NCI-H2227 (cell line): Measurements from ENCODE around the gene PM20D2.

Experiments
- DNase-seq: peaks from one replicate; lab custom pipeline; 2025; ENCODE audit not compliant: unreplicated experiment; lab: John Stamatoyannopoulos, UW

The PM20D2 gene

GRCh38 chr6:89200706-89201215, 54.9 kb downstream of the PM20D2 start:
- DNase-seq = no peak

GRCh38 chr6:89204096-89204495, 58.2 kb downstream of the PM20D2 start:
- DNase-seq = no peak

GRCh38 chr6:89205819-89206218, 60.0 kb downstream of the PM20D2 start:
- DNase-seq = no peak

GRCh38 chr6:89208551-89208950, 62.7 kb downstream of the PM20D2 start:
- DNase-seq = no peak

- no peak for DNase-seq
Observed at GRCh38 chr6:89209457-89209856, 63.6 kb downstream of the PM20D2 start.

GRCh38 chr6:89212472-89212871, 66.6 kb downstream of the PM20D2 start:
- no peak for DNase-seq

- DNase-seq = no peak
Observed at GRCh38 chr6:89214197-89214596, 68.3 kb downstream of the PM20D2 start.
